Pericardium fibroblast (primary cell): Measurements from ENCODE around the gene SNCB. TPM values are rescaled to one million over a fixed set of nuclear protein-coding genes. Genes with fewer than 3 reads are reported as not detected.

Experiments used
- total RNA-seq: library from RNA; depleted of rRNA; stranded (reverse); fragments of >200 nt; gene quantifications from 2 replicates; pipeline ENCODE4 v1.2.3, GENCODE V29; 2015

The SNCB gene
- total RNA-seq, result not detected in 2 replicates

DNA sequence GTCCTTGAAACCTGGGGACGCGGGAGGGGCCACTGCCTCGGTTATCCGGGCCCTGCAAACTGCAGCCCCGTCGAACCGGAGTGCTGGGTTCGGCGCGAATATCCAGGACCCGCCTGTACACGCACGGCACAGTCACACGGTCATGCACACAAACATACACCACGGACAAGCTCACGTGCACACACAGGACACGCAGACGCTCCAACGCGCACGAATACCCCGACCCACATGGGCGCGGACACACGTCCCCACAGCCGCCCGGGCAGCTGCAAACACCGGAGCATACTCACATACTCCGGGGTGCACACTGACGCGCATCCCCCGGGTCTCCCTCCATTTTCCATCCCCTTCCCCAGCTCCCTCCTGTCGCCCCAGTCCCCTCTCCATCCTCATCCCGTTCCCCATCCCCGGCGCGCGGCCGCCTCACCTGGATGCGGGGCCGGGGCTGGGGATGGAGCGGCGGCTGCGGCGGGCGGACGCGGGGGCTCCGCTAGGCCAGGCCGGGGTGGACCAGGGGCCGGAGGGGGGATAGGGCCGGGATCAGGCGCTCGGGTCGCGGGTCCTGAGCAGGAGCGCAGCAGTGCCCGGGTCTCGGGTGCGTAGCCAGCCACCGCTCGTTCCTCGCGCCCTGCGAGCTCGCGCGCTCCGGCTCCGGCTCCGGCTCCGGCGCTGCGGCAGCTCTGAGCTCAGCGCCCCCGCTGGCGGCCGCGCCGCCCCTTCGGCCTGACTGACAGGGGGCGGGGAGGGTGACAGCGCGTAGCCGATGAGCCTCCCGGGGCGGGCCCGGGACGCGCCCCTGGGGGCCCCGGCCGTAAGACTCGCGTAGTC lies at the start of gene SNCB, which contains the start of gene EIF4E1B:
TSS of gene SNCB (minus strand) at position 682 of the 828 bp plus-strand sequence. CDS start 880 bp downstream, outside the sequence.
TSS of gene EIF4E1B (plus strand) at position 823 of the 828 bp plus-strand sequence. CDS start 12,113 bp downstream, outside the sequence.

DNA sequence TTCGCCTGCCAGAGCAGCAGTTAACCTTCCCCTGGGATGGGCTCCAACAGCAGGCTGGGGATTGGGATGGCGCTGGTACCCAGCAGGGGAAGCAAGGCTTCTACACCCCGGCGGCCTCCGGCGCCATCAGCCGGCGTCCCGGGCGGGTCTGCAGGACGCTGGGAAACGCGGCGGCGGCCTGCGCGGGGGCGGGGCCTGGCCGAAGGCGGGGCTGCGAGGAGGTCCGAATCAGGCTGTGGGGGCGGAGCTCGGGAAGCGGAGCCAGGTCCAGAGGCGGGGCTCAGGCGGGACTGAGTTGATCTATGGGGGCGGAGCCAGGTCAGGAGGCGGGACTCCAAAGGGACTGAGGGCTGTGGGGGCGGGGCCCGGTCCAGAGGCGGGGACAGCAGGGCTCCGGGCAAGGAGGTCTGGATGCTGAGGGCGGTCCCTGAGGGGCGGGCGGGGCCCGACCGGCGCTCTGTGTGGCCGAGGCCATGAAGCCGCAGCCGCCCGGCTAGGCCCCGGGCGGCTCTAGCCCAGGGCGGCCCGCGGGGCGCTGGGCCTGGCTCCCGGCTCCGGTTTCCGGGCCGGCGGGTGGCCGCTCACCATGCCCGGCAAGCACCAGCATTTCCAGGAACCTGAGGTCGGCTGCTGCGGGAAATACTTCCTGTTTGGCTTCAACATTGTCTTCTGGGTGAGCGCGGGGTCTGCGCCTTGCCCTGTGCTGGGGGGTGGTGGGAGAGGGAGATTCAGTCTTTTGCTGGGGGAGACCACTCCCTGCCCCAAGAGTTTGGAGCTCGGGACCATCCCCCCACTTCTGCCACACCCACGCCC lies 16.9 kb upstream of the SNCB start, which contains the start of gene TSPAN17:
TSS of gene TSPAN17 (plus strand) at position 455 of the 813 bp plus-strand sequence. CDS start at position 587, 132 bp downstream.

DNA sequence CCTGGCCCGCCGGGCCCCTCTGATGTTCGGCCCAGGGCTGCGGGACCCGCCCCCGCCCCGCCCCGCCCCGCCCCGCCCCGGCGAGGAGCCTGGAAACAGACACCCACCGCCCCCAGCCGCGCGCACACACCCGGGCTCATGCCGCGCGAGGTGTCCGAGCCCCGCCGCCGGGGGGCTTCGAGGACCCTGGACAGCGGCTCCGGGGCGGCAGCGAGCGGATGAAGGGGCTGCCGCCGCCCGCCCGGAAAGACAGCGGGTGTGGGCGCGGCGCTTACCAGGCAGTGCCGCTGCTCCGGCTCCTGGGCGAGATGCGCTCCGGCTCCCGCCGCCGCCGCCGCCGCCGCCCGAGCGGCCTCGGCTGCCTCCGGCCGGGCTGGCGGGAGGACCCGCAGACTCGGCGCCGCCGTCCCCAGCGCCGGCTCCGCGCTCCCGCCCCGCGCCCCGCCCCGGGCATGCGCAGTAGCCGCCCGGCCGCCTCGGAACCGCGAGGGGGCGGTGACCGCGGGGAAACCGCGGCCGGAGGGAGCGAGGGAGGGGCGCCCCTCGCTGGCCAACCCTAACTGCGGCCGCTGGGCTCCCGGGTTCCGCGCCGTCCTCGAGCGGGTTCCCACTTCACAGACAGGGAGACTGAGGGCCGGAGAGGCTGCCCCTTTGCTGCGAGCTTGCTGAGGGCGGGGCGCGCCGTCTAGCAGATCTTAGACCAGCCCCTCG lies 20.5 kb downstream of the SNCB start, which contains the start of gene GPRIN1:
TSS of gene GPRIN1 (minus strand) at position 433 of the 711 bp plus-strand sequence. CDS start 10,322 bp downstream, outside the sequence.

Other genes with a start within 250 kb of the SNCB start
- 7.1 and 14.5 TPM in 2 replicates for gene NOP16, start 241.9 kb downstream of the SNCB start, total RNA-seq
- 128 and 157 TPM in 2 replicates for gene HIGD2A, start 241.8 kb downstream of the SNCB start, total RNA-seq
- 97.5 and 140 TPM in 2 replicates for gene CLTB, start 214.0 kb downstream of the SNCB start, total RNA-seq
- 34.8 and 40.9 TPM in 2 replicates for gene FAF2, start 182.1 kb downstream of the SNCB start, total RNA-seq
- 7.2 and 7.7 TPM in 2 replicates for gene RNF44, start 93.1 kb downstream of the SNCB start, total RNA-seq
- gene CDHR2, start 81.2 kb downstream of the SNCB start, total RNA-seq, result not detected in 2 replicates
- 1.8 and 1.9 TPM in 2 replicates for gene GPRIN1, start 20.4 kb downstream of the SNCB start, total RNA-seq
- gene EIF4E1B, start 141 bp upstream of the SNCB start, total RNA-seq, result not detected in 2 replicates
- 28.1 and 39.4 TPM in 2 replicates for gene TSPAN17, start 16.9 kb upstream of the SNCB start, total RNA-seq
- gene UNC5A, start 180.0 kb upstream of the SNCB start, total RNA-seq, result 0.34 TPM in 1 of 2 replicates, not detected in the other